ENCODE measurements around the gene CAMK1D.

GRCh38 chr10:12529976-12530375, 180.6 kb downstream of the CAMK1D start:
- TF ChIP-seq, protein P1, sequence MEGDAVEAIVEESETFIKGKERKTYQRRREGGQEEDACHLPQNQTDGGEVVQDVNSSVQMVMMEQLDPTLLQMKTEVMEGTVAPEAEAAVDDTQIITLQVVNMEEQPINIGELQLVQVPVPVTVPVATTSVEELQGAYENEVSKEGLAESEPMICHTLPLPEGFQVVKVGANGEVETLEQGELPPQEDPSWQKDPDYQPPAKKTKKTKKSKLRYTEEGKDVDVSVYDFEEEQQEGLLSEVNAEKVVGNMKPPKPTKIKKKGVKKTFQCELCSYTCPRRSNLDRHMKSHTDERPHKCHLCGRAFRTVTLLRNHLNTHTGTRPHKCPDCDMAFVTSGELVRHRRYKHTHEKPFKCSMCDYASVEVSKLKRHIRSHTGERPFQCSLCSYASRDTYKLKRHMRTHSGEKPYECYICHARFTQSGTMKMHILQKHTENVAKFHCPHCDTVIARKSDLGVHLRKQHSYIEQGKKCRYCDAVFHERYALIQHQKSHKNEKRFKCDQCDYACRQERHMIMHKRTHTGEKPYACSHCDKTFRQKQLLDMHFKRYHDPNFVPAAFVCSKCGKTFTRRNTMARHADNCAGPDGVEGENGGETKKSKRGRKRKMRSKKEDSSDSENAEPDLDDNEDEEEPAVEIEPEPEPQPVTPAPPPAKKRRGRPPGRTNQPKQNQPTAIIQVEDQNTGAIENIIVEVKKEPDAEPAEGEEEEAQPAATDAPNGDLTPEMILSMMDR (conservative IDR thresholded peaks at IDR 0.05; ENCODE audit: low read depth, low read length) = no peak
- TF ChIP-seq SMC3 (IDR thresholded peaks at IDR 0.05; ENCODE audit: low read depth, low read length) = no peak
- no peak for TF ChIP-seq NFE2L2 (IDR thresholded peaks at IDR 0.05; ENCODE audit: low read depth, low read length)
- TF ChIP-seq RCOR1 (IDR thresholded peaks at IDR 0.05; ENCODE audit: insufficient replicate concordance, low read length) = no peak
- no peak for TF ChIP-seq RFX5 (IDR thresholded peaks at IDR 0.05; ENCODE audit: low read depth, low read length)

All from IMR-90 (cell line).